C4-2B (cell line): ENCODE data around the gene PIH1D2.

Experiments used
- CTCF ChIP-seq: fragments of 450-650 bp; conservative IDR thresholded peaks from 2 replicates; pipeline ENCODE4 v1.5.1; 2017; ENCODE audit warnings: mild to moderate bottlenecking
- ZFX ChIP-seq: fragments of 450-650 bp; IDR thresholded peaks from 2 replicates; pipeline ENCODE4 v1.6.1; 2017

GRCh38 chr11:112123129-112123528 is 49.3 kb upstream of the PIH1D2 start:
- TF ChIP-seq CTCF (no peak), ZFX (no peak)
